KMS-11 (cell line): ENCODE data around the gene NCAM1.

Experiments
- H2AFZ ChIP-seq: fragments of 200-600 bp; sonication (generic); 2 replicates; pipeline ENCODE4 v1.6.1; 2016; ENCODE audit warnings: antibody characterized with exemption, mixed run types, low read depth
- H3K27ac ChIP-seq: fragments of 200-600 bp; sonication (generic); 2 replicates; pipeline ENCODE4 v1.6.1; 2016; ENCODE audit warnings: mild to moderate bottlenecking, mixed run types
- H3K27me3 ChIP-seq: fragments of 200-600 bp; sonication (generic); 2 replicates; pipeline ENCODE4 v1.6.1; 2017; ENCODE audit warnings: mild to moderate bottlenecking, low read depth, mixed run types, moderate library complexity; ENCODE audit not compliant: insufficient read depth
- H3K36me3 ChIP-seq: fragments of 200-600 bp; sonication (generic); 2 replicates; pipeline ENCODE4 v1.6.1; 2017; ENCODE audit warnings: mild to moderate bottlenecking, mixed run types; ENCODE audit not compliant: insufficient read depth
- H3K4me1 ChIP-seq: fragments of 200-600 bp; sonication (generic); 2 replicates; pipeline ENCODE4 v1.6.1; 2016; ENCODE audit warnings: mild to moderate bottlenecking, low read depth, mixed run types; ENCODE audit not compliant: poor library complexity, severe bottlenecking
- H3K4me2 ChIP-seq: fragments of 200-600 bp; sonication (generic); 2 replicates; pipeline ENCODE4 v1.7.0; 2016; ENCODE audit warnings: mild to moderate bottlenecking, mixed run types
- H3K4me3 ChIP-seq: fragments of 200-600 bp; sonication (generic); IDR thresholded peaks from 2 replicates; pipeline ENCODE4 v1.6.1; 2017; ENCODE audit warnings: low read depth, low read length, mixed read lengths; ENCODE audit not compliant: insufficient read depth
- H3K79me2 ChIP-seq: fragments of 200-600 bp; sonication (generic); 2 replicates; pipeline ENCODE4 v1.6.1; 2016; ENCODE audit warnings: low read depth, mixed run types; ENCODE audit not compliant: insufficient read depth
- H3K9ac ChIP-seq: fragments of 200-600 bp; sonication (generic); 2 replicates; pipeline ENCODE4 v1.6.1; 2016; ENCODE audit warnings: mild to moderate bottlenecking, mixed run types
- H4K20me1 ChIP-seq: fragments of 200-600 bp; sonication (generic); 2 replicates; pipeline ENCODE4 v1.6.1; 2016; ENCODE audit warnings: mild to moderate bottlenecking, mixed run types; ENCODE audit not compliant: insufficient read depth
- TF ChIP-seq, protein P1 (sequence below): fragments of 200-600 bp; sonication (generic); conservative IDR thresholded peaks from 2 replicates; pipeline ENCODE4 v1.6.1; 2017; ENCODE audit warnings: low read depth, mild to moderate bottlenecking, antibody characterized with exemption, low read length, moderate library complexity, mixed read lengths

Gene NCAM1

DNA sequence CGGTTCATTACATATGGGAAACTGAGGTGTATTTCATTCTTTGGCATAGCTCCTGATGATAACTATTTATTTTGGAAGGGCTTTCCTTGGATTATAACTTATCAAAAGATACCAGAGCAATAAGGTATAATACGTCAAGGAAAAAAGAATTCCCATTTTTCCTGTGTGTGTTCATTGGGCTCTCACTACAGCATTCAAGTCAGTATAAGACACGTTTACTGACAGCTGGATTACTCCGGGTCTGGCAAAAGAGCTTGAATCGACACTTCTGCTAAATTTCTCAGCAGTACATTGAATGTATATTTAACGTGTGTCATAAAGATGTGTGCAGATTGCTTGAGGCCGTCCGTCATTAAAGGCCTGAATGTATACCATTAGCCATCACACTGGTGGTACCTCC, 163.4 kb downstream of the NCAM1 start:
- H2AFZ ChIP-seq, result no peak overlapping the region
- no peak overlapping the region for H3K27ac ChIP-seq
- no peaks in the 10 kb centered on the region for H3K79me2 ChIP-seq
- H4K20me1 ChIP-seq, result no peaks in the 10 kb centered on the region
- no peak overlapping the region for H3K4me3 ChIP-seq
- H3K27me3 ChIP-seq, result no peaks in the 10 kb centered on the region
- TF ChIP-seq, protein P1, sequence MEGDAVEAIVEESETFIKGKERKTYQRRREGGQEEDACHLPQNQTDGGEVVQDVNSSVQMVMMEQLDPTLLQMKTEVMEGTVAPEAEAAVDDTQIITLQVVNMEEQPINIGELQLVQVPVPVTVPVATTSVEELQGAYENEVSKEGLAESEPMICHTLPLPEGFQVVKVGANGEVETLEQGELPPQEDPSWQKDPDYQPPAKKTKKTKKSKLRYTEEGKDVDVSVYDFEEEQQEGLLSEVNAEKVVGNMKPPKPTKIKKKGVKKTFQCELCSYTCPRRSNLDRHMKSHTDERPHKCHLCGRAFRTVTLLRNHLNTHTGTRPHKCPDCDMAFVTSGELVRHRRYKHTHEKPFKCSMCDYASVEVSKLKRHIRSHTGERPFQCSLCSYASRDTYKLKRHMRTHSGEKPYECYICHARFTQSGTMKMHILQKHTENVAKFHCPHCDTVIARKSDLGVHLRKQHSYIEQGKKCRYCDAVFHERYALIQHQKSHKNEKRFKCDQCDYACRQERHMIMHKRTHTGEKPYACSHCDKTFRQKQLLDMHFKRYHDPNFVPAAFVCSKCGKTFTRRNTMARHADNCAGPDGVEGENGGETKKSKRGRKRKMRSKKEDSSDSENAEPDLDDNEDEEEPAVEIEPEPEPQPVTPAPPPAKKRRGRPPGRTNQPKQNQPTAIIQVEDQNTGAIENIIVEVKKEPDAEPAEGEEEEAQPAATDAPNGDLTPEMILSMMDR, result no peak
- no peaks in the 10 kb centered on the region for H3K36me3 ChIP-seq
- no peak overlapping the region for H3K9ac ChIP-seq
- no peak overlapping the region for H3K4me2 ChIP-seq
- H3K4me1 ChIP-seq, result no peaks in the 10 kb centered on the region

DNA sequence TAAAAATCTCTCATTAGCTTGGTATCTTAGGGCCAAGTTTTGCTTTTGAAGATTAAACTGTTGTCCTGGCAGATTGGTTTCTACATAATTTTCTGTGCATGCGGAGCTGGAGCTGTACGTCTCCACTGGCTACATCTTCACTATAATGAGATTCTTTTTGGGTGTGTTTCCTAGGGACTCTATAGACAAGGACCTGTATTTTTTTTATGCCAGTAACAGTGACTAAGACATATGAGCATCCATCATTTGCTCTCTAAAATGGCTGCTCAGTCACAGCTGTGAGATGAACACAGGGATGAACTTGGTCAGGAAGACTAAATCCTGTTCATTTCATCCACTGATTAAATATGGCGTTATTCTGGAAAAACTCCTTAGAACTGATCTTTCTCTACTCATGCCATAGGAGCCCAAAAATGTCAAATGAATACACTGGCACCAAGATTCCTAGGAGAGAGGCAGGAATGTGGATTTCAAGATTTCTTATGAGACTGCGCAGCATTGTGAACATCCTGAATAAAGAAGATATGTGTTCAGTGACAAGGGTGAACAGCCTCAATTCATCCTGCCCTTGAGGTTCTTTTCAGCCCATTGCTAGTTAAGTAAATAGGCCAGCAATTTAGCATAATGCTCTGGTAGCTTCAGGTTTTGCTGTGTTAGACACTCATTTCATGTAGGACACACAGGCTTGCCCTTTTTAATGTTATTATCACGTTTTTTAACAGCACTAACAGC, 168.2 kb downstream of the NCAM1 start:
- H3K4me1 ChIP-seq, result no peaks in the 10 kb centered on the region
- no peak overlapping the region for H3K4me2 ChIP-seq
- no peaks in the 10 kb centered on the region for H3K36me3 ChIP-seq
- no peaks in the 10 kb centered on the region for H4K20me1 ChIP-seq
- H3K27ac ChIP-seq, result no peak overlapping the region
- H3K4me3 ChIP-seq, result no peak overlapping the region
- H3K9ac ChIP-seq, result no peak overlapping the region
- TF ChIP-seq, protein P1, result no peak
- no peaks in the 10 kb centered on the region for H3K79me2 ChIP-seq
- H3K27me3 ChIP-seq, result no peaks in the 10 kb centered on the region
- no peak overlapping the region for H2AFZ ChIP-seq

DNA sequence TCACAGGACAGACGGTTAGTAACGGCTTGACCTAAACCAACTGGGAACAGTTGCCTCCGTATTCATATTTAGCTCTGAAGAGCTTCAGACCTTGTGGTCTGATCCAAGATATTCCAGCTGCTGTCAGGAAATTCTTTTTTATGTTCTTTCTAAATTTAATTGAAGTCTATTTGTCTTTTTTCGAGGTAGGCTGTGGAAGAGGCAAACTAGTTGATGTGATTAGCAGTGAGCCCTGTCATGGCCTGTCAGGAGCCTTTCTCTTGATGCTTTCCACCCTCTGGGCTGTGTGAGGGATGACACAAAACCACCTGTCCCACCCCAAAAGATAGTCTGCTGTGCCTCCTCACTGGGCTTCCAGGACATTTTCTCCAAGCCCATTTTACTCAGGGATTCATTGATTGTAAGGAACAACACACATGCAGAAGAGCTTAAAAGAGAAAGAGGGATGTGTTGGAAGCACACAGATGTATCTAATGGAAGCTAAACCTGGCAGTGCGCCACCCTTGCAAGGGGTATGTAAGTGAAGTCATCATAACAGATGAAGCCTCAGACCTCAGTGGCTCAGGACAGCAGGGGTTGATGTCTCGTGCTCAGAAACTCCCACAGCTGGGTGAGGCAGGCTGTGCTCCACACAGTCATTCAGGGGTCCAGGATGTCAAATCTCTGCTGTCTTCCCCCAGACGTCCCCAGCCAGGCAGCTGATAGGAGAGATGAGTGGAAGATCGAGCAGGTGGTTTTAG, 170.0 kb downstream of the NCAM1 start:
- H3K27me3 ChIP-seq, result no peaks in the 10 kb centered on the region
- H3K9ac ChIP-seq, result no peak overlapping the region
- H3K79me2 ChIP-seq, result no peaks in the 10 kb centered on the region
- H3K4me1 ChIP-seq, result no peaks in the 10 kb centered on the region
- TF ChIP-seq, protein P1, result no peak
- H2AFZ ChIP-seq, result no peak overlapping the region
- no peak overlapping the region for H3K4me3 ChIP-seq
- no peak overlapping the region for H3K4me2 ChIP-seq
- no peaks in the 10 kb centered on the region for H3K36me3 ChIP-seq
- no peak overlapping the region for H3K27ac ChIP-seq
- no peaks in the 10 kb centered on the region for H4K20me1 ChIP-seq

DNA sequence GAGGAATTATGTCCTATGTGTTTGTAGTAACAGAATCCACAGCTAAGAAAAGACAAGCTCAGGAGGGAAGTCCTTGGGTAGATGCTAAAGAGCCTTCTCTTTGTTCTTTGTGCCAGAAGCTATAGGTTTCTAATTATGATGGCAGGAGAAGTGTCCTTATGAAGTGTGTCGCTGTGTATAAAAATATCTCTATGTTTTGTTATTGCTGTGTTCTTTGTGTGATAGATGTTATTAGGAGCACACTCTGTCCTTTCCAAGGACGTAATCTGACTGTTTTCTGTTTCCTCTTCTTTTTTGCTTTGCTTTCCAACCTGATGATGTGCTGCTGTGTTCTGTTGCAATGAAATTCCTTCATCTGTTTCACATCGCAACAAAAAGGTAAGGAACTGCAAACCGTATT, 171.9 kb downstream of the NCAM1 start:
- H3K4me3 ChIP-seq, result no peak overlapping the region
- no peaks in the 10 kb centered on the region for H3K4me1 ChIP-seq
- TF ChIP-seq, protein P1, result no peak
- H3K36me3 ChIP-seq, result no peaks in the 10 kb centered on the region
- H3K79me2 ChIP-seq, result no peaks in the 10 kb centered on the region
- H3K4me2 ChIP-seq, result no peak overlapping the region
- H3K9ac ChIP-seq, result no peak overlapping the region
- no peaks in the 10 kb centered on the region for H4K20me1 ChIP-seq
- H3K27ac ChIP-seq, result no peak overlapping the region
- no peaks in the 10 kb centered on the region for H3K27me3 ChIP-seq
- no peak overlapping the region for H2AFZ ChIP-seq
